Endothelial cell of umbilical vein (primary cell): ENCODE results near the gene IL22.

Source experiments
- CTCF ChIP-seq, 2 donors: IDR thresholded peaks; 1 replicate in 1 of 2; 2 replicates in 1 of 2; pipeline ENCODE4 v1.5.1; 2011; ENCODE audit warnings: low read length in 2 of 2, mild to moderate bottlenecking in 2 of 2, moderate library complexity in 2 of 2, control low read depth in 1 of 2, inconsistent platforms in 1 of 2, low read depth in 1 of 2; ENCODE audit not compliant: insufficient read depth in 1 of 2; ENCODE audit errors: extremely low read depth in 1 of 2
- EZH2 ChIP-seq: IDR thresholded peaks from 2 replicates; pipeline ENCODE4 v1.6.1; 2012; ENCODE audit warnings: borderline replicate concordance, low read depth, mild to moderate bottlenecking, moderate library complexity, low read length, inconsistent platforms; ENCODE audit not compliant: severe bottlenecking
- GATA2 ChIP-seq: IDR thresholded peaks from 2 replicates; pipeline ENCODE4 v1.7.0; 2011; ENCODE audit warnings: low read depth, mild to moderate bottlenecking, moderate library complexity, mixed read lengths, low read length; ENCODE audit not compliant: insufficient read length, insufficient read depth
- JUN ChIP-seq: IDR thresholded peaks from 2 replicates; pipeline ENCODE4 v1.6.1; 2011; ENCODE audit warnings: borderline replicate concordance, low read depth; ENCODE audit not compliant: insufficient read length, insufficient read depth
- MAX ChIP-seq: IDR thresholded peaks from 2 replicates; pipeline ENCODE4 v1.6.1; 2011; ENCODE audit not compliant: insufficient read depth, insufficient read length
- POLR2A ChIP-seq: IDR thresholded peaks from 2 replicates; pipeline ENCODE4 v1.6.1; 2012; ENCODE audit warnings: low read depth, mild to moderate bottlenecking, control low read depth, low read length
- POLR2AphosphoS5 ChIP-seq: IDR thresholded peaks from 2 replicates; pipeline ENCODE4 v1.6.1; 2012; ENCODE audit warnings: low read depth, mild to moderate bottlenecking, control low read depth, low read length, moderate library complexity; ENCODE audit not compliant: insufficient read depth

GRCh38 chr12:68261896-68262295, 8.5 kb upstream of the IL22 start:
- TF ChIP-seq MAX: no peak
- TF ChIP-seq GATA2: no peak
- TF ChIP-seq CTCF (IDR thresholded peaks at IDR 0.05; ENCODE audit: extremely low read depth in 1 of 2, insufficient read depth in 1 of 2, low read depth in 1 of 2, low read length in 2 of 2): no peak
- no peak for TF ChIP-seq POLR2A
- no peak for TF ChIP-seq POLR2AphosphoS5
- TF ChIP-seq EZH2: no peak
- no peak for TF ChIP-seq JUN
